CD1c-positive myeloid dendritic cell (primary cell): ENCODE measurements around the gene GJA5.

Experiments
- DNase-seq: peaks from one replicate; pipeline ENCODE4 v3.0.0-alpha.2; 2016; ENCODE audit errors: extremely low spot score

GJA5 gene

DNA sequence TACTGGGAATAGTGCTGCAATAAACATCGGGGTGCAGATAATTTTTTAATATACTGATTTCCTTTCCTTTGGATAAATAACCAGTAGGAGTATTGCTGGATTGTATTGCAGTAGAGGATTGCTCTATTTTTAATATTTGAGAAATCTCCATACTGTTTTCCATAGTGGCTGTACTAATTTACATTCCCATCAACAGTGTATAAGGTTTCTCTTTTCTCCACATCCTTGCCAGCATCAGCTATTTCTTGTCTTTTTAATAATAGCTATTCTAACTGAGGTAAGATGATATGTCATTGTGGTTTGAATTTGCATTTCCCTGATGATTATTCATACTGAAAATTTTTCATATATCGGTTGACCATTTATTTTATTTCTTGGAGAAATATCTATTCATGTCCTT lies 31.1 kb downstream of the GJA5 start:
- no peak for DNase-seq

DNA sequence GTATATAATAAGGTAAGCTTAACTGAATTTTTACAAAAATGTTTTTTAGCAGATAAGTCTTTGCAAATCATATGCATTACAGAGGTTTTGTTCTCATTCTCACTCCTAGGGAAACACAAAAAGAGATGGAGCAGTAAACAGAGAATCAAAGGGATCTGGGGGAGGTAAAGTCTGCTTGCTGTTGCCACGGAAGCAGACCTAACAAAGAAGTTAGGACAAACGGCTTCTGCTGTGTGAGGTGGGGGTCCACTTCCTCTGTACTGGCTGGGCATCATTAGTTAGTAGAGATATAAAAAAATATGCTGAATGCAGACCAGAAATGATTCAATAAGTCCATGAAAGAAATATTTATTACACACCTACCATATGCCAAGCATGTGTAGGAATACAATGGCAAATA lies 34.2 kb downstream of the GJA5 start:
- no peak for DNase-seq

DNA sequence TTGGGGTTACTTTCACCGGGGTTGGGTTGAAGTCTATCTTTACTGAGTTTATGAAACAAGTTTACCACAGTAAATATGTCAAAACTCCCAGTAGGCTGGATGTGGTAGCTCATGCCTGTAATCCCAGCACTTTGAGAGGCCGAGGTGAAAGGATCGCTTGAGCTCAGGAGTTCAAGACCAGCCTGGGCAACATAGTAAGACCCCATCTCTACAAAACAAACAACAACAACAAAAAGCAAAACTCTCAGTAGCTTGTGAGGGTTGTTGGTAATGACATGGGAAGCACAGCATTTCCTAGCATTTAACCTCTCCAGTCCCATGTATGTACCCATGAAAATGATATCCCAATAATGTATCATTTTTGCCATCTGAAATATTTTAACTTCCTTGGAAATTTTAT lies 34.7 kb downstream of the GJA5 start:
- DNase-seq, result no peak

DNA sequence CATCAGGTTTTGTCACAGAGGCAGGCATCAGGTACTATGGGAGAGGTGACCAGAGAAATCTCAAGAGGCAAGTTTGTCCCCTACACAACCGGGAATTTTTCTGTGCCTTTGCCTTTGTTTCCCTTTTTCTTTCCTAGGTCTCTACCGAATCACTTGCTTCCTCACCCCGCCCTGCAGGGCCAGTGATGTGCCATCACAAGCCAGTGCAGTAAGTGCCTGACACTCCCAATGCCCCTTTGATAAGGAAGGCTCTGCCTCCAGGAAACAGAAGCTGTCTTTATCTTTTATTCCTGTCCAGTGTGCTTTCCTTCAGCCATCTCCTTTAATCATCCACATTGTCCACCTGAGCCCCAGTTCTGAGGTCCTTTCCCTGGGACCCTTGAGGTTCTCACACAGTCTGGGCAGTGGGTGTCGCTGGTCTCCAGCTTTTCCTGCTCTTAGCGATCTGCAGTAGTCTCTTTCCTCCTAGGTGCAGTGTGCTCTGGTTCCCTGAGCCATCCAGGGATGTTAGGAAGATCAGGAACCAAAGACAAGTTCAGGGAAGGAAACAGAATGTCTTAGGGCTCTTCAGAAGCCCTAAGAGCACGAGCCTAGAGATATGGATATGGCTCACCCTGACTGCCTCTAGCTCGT lies 36.6 kb downstream of the GJA5 start:
- no peak for DNase-seq

DNA sequence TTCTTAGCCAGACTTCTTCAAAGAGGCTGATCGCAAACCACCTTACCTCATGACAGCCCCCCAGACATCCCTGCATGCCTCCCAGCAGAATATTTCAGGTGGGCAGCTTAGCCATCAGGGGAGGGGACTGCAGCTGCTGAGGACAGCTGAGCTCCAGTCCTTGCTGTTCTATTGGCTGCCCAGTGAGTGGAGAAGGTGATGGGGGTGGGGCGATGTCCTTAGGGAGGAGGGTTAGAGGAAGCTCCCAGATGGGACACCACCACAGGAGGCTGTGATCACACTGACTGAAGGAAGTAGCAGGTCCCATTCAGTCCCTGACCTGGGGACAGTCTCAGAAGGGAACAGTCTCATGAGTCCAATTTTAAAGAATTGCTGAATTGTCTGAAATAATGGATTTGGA lies 38.3 kb downstream of the GJA5 start:
- no peak for DNase-seq

DNA sequence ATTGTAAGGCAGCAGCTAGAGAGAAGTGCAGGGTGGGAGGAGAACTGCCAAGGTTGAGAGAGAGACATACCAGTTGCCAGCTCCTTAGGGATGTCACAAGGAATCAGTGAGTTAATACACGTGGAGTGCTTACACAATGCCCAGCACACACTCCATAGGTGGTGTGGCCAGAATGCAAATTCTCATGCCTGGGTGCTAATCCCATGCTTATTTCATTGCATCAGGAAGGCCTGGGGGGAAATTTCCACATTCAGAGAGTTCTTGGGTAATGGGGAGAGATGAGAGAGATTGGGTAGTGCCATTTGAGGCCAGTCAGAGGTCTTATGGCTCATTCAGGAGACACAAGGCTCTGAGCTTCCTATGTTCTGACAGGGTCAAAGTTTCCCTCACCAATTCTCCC lies 38.7 kb downstream of the GJA5 start:
- no peak for DNase-seq

DNA sequence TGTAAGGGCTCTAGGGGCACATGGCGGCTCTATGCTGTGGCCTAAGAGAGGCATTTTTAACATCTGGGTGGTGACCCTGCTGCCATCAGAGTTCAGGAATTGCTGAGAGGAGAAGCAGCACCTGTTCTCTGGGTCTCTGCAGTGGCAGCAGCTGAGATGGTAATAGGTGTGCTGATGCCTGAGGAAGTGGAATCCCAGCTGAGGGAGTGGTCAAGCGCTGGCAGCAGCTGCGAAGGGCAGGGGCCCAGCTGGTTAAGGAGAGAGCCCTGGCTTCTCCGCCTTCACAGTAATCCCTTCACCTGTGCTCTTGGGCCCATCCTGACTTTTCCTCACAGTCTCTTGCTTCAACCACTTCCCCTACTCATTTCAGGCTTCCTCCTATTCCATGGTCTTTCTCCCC lies 39.8 kb downstream of the GJA5 start:
- DNase-seq, result no peak

DNA sequence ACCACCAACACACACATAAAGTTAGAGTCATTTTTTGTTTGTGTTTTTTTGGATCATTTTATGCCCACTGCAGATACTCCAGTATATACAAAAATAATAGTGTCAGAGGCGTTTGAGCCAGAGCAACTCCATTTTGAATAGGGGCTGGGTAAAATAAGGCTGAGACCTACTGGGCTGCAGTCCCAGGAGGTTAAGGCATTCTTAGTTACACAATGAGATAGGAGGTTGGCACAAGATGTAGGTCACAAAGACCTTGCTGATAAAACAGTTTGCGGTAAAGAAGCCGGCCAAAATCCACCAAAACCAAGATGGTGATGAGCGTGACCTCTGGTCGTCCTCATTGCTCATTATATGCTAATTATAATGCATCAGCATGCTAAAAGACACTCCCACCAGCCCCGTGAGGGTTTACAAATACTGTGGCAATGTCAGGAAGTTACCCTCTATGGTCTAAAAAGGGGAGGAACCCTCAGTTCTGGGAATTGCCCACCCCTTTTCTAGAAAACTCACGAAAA lies 40.6 kb downstream of the GJA5 start:
- DNase-seq, result no peak

DNA sequence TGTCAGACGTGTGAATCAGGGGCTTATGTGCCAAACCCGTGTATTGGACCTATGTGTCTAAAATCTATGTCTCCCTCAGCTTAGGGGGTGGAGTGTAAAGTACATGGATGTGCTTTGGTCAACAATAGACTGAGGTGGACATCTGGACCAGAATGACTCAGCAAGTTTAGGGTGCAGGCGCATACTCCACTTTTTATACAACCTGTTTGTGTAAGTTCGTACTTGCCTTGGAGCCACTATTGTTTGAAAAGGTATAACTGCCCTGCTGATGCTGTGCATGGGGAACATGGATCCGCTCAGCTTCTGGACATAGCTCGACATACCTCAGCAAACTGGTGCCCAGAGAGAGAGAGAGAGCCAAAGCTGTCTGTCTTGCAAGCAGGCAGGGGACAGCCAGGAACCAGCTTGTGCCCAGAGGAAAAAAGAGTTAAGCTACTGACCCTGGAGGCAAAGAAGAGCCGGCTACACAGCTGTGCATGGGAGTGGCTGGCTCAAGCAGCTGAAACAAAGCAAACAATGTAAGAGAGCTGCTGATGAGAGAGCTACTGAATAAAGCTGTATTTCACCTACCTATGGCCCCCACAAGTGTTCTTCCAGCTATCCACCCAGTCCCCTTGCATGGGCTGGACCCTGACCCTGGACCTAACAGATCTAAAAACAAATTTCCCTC lies 41.2 kb downstream of the GJA5 start:
- no peak for DNase-seq

DNA sequence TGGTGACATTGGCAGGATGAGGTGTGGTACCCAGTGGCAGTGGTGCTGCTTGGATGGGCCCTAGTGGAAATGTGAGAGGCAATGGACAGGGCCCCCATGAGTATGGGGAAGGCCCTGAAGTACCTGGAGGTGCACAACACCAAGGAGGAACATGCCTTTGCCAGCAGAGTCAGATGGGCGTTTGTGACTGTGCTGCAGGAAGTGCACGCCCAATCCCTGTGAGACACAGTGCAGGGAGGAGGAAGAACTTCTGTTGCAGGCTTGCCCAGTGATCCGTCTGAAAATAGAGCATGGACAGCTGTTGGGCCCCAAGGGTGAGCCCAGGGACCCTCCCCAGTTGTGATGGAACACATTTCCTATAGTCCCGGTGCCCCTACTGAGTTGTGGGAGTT lies 42.7 kb downstream of the GJA5 start:
- peak; percentile 11 for DNase-seq

DNA sequence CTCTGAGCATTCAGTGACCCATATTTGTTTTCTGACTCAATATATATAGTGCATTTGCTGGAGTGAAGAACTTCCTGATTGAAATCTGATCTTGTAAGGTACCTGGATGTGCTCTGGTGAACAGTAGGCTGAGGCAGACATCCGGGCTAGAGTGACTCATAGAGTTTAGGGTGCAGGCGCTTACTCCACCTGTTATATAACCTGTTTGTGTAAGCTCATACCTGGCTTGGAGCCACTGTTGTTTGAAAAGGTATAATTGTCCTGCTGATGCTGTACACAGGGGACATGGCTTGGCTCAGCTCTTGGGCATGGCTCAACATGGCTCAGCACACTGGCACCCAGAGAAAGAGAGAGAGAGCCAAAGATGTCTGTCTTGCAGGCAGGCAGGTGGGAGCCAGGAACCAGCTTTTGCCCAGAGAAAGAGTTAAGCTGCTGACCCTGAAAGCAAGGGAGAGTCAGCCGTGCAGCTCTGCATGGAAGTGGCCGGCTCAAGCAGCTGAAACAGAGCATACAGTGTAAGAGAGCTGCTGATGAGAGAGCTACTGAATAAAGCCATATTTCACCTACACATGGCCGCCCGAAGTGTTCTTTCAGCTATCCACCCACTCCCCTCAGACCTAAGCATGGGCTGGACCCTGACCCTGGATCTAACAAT lies 43.2 kb downstream of the GJA5 start:
- no peak for DNase-seq

DNA sequence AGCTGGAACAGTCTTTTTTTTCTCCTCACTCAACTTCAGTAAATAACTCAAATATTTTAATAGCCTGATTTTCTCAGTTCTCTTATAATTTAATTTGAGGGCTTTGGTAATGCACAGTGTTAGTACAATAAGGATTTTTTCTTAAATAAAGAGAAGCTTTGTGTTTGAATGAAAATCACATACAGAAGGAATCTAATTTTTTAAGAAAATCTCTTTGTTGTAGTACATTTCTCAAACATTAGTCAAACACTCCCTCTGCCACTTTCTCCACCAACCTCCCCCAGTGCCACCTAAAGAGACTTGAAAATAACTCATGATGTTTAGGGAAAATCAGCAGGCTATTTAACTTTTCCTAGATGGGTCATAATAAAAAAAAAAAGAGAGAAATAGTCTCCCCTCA lies 47.8 kb downstream of the GJA5 start:
- no peak for DNase-seq
